HEK293 (cell line): ENCODE results near the gene DMPK.

ENCODE experiments used
- KLF10 ChIP-seq: fragments of 450-650 bp; IDR thresholded peaks from 2 replicates; pipeline ENCODE4 v1.5.1; 2018; ENCODE audit warnings: missing biosample characterization, mild to moderate bottlenecking, missing genetic modification characterization
- KLF8 ChIP-seq: fragments of 450-650 bp; formaldehyde crosslinking; IDR thresholded peaks from 2 replicates; pipeline ENCODE4 v1.5.1; 2016; ENCODE audit warnings: missing biosample characterization, missing genetic modification characterization
- SETDB1 ChIP-seq: IDR thresholded peaks from one replicate; pipeline ENCODE4 v1.6.1; 2017; ENCODE audit warnings: mild to moderate bottlenecking, low read length, moderate library complexity, mixed read lengths; ENCODE audit not compliant: insufficient read length
- ZFP37 ChIP-seq: fragments of 450-650 bp; formaldehyde crosslinking; IDR thresholded peaks from 2 replicates; pipeline ENCODE4 v1.5.1; 2016; ENCODE audit warnings: missing biosample characterization, missing genetic modification characterization
- ZNF140 ChIP-seq: fragments of 450-650 bp; formaldehyde crosslinking; IDR thresholded peaks from 2 replicates; pipeline ENCODE4 v1.5.1; 2016; ENCODE audit warnings: missing biosample characterization, missing genetic modification characterization
- ZNF174 ChIP-seq: fragments of 450-650 bp; formaldehyde crosslinking; IDR thresholded peaks from 2 replicates; pipeline ENCODE4 v1.5.0; 2017; ENCODE audit warnings: missing biosample characterization, mild to moderate bottlenecking, missing genetic modification characterization
- ZNF223 ChIP-seq: fragments of 450-650 bp; formaldehyde crosslinking; IDR thresholded peaks from 2 replicates; pipeline ENCODE4 v1.5.1; 2016; ENCODE audit warnings: missing biosample characterization, missing genetic modification characterization
- ZNF398 ChIP-seq: fragments of 450-650 bp; formaldehyde crosslinking; IDR thresholded peaks from 2 replicates; pipeline ENCODE4 v1.5.1; 2017; ENCODE audit warnings: missing biosample characterization, missing genetic modification characterization
- ZNF510 ChIP-seq: fragments of 450-650 bp; formaldehyde crosslinking; IDR thresholded peaks from 2 replicates; pipeline ENCODE4 v1.5.1; 2018; ENCODE audit warnings: mild to moderate bottlenecking, missing genetic modification characterization, missing biosample characterization; ENCODE audit not compliant: insufficient replicate concordance
- ZNF549 ChIP-seq: fragments of 450-650 bp; IDR thresholded peaks from 2 replicates; pipeline ENCODE4 v1.5.1; 2018; ENCODE audit warnings: missing biosample characterization, missing genetic modification characterization, mild to moderate bottlenecking, inconsistent platforms, moderate library complexity
- ZNF560 ChIP-seq: fragments of 450-650 bp; formaldehyde crosslinking; IDR thresholded peaks from 2 replicates; pipeline ENCODE4 v1.5.1; 2017; ENCODE audit warnings: missing biosample characterization, missing genetic modification characterization, borderline replicate concordance
- ZNF704 ChIP-seq: fragments of 450-650 bp; formaldehyde crosslinking; IDR thresholded peaks from 2 replicates; pipeline ENCODE4 v1.5.1; 2016; ENCODE audit warnings: missing biosample characterization, missing genetic modification characterization
- ZNF792 ChIP-seq: fragments of 450-650 bp; formaldehyde crosslinking; IDR thresholded peaks from 2 replicates; pipeline ENCODE4 v1.5.1; 2016; ENCODE audit warnings: missing biosample characterization, missing genetic modification characterization
- TF ChIP-seq, protein P1 (sequence below): fragments of 450-650 bp; formaldehyde crosslinking; IDR thresholded peaks from 2 replicates; pipeline ENCODE4 v1.5.1; 2016; ENCODE audit warnings: missing biosample characterization, missing genetic modification characterization

GRCh38 chr19:45762870-45763631 is 19.2 kb downstream of the DMPK start:
- TF ChIP-seq KLF10 (tag by site-specific recombination) (no peak), ZNF792 (tag by site-specific recombination) (no peak), SETDB1 (no peak), ZNF549 (no peak), ZNF560 (no peak), ZNF398 (tag by site-specific recombination) (no peak), ZNF140 (tag by site-specific recombination) (no peak), ZFP37 (tag by site-specific recombination) (no peak), ZNF223 (no peak), ZNF510 (tag by site-specific recombination) (no peak), KLF8 (tag by site-specific recombination) (no peak), ZNF174 (tag by site-specific recombination) (no peak), ZNF704 (tag by site-specific recombination) (no peak)
- TF ChIP-seq, protein P1, sequence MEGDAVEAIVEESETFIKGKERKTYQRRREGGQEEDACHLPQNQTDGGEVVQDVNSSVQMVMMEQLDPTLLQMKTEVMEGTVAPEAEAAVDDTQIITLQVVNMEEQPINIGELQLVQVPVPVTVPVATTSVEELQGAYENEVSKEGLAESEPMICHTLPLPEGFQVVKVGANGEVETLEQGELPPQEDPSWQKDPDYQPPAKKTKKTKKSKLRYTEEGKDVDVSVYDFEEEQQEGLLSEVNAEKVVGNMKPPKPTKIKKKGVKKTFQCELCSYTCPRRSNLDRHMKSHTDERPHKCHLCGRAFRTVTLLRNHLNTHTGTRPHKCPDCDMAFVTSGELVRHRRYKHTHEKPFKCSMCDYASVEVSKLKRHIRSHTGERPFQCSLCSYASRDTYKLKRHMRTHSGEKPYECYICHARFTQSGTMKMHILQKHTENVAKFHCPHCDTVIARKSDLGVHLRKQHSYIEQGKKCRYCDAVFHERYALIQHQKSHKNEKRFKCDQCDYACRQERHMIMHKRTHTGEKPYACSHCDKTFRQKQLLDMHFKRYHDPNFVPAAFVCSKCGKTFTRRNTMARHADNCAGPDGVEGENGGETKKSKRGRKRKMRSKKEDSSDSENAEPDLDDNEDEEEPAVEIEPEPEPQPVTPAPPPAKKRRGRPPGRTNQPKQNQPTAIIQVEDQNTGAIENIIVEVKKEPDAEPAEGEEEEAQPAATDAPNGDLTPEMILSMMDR (tag by site-specific recombination): no peak
